Stimulated activated CD8-positive, alpha-beta memory T cell treated with anti-CD3 and anti-CD28 coated beads, Interleukin-15, amount 100 ng/mL, for 24 hours (primary cell): ENCODE measurements around the gene WDR54.

ENCODE experiments used
- DNase-seq: peaks from one replicate; pipeline ENCODE4 v3.0.0-alpha.2; 2020; ENCODE audit warnings: low read depth

Gene WDR54, protein sequence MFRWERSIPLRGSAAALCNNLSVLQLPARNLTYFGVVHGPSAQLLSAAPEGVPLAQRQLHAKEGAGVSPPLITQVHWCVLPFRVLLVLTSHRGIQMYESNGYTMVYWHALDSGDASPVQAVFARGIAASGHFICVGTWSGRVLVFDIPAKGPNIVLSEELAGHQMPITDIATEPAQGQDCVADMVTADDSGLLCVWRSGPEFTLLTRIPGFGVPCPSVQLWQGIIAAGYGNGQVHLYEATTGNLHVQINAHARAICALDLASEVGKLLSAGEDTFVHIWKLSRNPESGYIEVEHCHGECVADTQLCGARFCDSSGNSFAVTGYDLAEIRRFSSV

DNA sequence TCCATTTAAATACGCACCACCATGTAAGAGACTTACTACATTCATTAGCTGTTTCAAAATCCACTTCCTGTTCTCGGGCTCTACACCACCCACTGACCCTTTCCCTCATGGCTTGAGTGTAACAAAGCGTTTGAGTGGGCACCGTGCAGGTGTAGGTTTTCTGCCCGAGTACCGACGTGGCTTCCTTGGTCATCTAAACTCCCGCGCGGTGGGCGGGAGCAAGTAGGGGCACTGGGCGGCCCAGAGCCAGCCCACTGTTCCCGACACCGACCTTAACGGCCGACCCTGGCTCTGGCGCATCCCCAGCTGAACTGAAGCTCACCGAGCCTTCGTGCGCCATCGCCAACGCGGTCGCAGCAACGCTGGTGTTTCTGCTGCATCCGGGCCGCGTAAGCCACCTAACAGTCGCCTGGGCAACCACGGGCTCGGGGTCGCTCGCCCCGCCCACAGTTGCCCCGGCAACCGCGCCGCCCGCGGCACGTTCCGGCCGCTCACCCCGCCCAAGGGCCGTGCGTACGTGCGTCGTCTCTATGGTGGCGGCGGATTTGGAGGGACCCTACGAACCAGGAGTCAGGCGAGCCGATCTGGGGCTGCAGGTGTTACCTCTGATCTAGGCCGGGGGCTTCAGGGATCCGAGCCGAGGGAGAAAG, at the start of gene WDR54, which contains the start of gene C2orf81:
Gene WDR54 (plus strand): TSS at position 510 of the 650 bp plus-strand sequence. CDS start 424 bp downstream, outside the sequence.
Gene C2orf81 (minus strand): TSS at position 399 of the 650 bp plus-strand sequence. CDS start 59 bp downstream, at position 340.
- peak; percentile 94 for DNase-seq

DNA sequence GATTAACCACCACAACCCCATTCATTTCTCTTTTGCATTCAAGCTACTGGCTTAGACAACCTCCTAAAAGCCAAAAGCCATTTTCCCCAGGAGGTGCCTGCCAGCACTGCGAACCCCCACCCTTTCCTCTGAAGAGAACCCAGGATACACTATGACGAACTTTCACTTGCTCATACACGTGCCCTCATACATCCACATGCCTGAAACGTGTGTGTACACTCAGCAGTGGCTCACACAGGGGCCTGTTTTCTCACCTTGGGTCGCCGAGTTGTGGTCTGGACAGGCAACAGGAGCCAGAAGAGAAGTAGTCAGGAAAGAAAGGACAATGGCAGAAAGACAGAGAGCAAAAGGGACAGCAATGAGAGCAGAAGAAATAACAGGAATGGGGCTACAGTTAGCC, 48.9 kb upstream of the WDR54 start:
- no peak for DNase-seq

DNA sequence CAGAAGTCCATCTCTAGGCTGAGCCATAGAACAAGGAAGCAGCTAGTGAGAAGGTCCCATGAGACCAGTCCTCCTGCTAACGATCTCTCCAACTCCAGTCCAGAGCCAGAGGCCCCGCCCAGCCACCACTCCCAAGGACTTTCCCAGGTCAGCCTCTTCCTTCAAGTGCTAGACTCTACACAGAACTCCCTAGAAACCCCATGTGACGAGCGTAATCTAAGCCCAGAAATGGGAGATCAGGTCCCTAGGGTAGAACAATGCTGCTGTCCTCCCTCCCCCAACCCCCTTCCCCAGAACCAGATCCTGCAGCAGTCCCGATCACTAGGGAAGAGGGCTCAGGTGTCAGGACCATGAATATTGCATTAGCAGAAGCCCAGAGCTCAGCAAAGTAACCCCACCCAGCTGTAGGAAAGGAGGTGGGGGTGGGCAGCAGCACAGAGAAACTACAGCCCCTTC, 48.3 kb upstream of the WDR54 start:
- DNase-seq, result no peak

DNA sequence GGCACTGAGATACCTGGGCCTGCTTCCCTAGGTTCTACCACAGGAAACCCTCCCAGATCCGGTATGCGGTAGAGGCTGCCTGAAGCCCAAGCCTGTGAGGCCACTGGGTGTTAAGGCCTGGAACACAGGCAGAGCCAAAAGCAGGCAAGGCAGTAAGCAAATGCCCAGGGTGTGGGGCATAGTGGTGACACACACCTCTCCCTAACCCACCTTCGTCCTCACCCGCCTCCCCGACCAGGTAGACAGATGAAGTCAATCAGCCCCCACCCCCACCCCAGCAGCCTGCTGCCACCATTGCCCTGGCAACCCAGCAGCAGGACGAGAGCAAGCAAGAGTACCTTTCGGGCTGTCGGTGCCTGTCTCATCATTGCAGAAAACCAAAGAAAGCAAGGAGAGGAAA, 47.5 kb upstream of the WDR54 start:
- DNase-seq, result no peak

DNA sequence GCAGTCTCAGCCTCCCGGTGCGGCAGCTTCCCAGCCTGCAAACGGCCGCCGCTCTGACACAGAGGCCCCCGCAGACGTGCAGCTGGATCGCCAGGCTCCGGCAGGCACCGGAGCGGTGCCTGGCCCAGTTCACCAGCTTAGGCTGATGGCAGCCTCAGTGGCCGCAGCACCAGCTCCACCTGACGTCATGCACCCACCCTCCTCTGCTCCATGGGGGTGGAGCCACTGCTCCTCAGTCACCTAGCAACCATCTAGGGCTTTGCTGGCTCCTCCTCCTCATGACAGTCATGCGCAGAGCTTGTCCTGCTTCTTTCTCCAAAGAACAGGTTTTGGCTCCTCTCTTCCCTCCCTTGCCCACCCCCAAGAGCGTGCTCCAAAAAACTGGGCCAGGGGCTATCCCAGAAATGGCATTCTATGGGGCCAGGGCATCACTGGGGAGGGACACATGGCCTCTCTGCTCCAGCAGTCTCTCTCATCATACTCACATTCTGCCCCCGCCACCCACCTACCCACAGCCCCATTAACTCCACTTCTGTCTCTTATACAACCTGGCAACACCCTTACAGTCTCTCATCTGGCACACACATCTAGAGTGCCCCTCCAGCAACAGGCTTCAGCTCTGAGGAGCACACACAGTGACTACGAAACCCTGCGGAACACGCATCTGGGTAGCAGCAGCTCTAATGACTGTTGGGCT, 46.9 kb upstream of the WDR54 start:
- no peak for DNase-seq

DNA sequence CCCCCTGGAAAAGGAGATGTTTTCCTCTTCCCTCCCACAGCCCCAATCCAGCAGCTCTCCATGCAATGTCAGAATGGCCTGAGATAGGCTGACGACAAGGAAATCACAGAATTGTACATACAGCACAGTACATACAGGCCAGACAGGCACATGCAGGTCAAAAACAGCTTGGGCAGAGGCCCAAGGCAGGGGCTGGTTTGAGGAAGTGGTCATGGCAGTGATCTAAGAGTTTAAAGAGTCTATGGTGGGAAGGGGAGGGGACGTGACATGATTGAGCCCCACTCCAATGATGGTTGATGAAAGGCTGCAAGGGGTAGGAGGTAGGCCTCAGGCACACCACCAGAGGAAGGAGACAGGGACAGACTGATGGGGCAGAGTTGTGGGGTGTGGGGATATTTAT, 45.7 kb upstream of the WDR54 start:
- no peak for DNase-seq

DNA sequence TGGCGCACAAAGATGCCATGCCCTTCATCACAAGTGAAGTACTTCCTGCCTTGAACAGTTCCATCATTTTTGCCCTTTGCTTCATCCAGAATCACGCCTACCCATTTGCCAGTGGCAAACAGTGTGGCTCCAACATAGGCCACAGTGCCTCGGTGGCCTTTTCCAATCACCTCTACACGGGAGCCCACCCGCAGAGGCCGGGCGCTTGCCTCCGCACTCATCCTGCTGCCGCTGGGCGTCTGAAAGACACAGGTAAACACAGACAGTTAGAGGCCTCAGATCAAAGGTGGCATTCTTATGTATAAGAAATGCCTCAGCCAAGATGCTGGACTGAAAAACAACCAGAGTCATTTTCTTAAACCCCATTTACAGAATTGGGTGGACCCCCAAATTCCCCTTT, 43.5 kb upstream of the WDR54 start:
- DNase-seq, result no peak

DNA sequence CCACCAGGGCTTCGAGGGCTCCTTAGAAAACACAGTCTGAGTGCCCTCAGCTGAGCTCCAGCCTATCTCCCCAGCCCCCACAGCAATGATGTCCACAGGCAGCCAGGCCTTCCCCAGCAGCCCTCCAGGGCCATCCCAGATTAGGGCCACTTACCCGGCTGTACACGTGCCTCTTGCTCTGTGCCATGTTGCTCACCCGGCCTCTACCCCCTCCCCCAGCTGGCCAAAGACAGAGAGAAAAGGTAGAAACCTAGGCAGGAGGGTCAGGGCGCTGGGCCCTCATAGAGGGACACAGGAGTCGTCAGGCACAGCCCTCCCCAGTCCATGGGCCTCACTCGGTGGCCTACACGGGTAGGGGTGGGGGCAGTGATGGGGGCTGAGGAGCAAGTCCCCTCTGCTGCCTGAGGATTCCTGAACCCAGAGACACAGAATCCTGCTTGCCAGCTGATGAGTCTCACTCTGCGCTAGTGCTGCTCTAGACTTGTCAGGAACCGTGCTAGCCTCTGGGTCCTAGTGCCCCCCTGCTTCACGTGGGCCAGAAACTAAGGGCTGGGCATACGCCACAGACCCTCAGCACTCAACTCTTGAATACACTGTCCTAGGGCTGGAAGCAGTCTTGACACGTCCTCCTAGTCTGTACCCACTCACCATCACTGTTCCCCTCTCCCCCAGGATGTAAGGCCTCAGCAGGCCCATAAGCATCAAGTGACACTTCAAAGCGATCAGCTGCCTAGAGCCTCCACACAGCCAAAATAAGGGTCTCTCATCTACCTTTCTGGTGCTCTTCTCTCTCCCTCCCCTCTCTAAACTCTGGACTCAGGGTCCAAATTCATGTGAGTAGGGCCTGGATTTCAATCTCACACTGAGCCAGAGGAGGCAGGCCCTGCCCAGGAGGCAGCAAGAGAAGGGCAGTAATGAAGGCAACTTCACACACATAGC, 41.4 kb upstream of the WDR54 start, which contains the start of gene DCTN1:
Gene DCTN1 (minus strand): TSS at position 461 of the 939 bp plus-strand sequence. CDS start 274 bp downstream, at position 187.
- no peak for DNase-seq

DNA sequence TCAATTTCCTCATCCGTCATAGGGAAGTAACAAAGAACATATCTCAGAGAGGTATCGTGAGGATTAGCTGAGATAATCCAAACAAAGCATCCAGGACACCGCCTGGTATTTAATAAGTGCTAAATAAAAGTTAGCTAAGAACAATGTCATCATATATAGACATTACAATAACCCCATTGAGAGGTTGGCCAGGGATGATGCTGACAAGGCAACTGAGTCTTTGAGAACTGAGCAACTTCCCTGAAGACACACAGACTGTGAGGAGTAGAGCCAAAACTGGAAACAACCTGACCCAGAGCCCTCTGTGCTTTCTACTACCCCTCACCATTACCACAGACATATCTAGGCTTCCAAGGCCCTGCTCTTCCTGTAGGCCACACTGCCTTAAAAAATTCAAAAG, 39.8 kb upstream of the WDR54 start:
- DNase-seq, result no peak

DNA sequence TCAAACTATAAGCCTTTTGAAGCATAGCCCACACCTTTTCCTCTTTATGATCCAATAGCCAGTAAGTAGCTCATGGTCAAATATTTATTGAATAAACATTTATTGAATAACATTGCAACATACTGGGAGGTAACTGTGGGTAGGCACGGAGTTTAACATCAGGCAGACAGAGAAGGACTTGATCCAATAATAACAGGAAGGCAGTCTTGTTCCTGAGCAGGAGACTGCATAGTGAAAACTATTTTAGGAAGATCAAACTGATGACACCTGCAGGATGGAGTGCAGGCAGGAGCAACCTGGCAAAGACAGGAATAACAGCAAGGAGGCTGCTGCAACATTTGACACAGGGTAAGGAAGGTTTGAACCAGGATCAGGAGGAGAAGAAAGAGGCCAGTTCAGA, 38.3 kb upstream of the WDR54 start:
- no peak for DNase-seq

DNA sequence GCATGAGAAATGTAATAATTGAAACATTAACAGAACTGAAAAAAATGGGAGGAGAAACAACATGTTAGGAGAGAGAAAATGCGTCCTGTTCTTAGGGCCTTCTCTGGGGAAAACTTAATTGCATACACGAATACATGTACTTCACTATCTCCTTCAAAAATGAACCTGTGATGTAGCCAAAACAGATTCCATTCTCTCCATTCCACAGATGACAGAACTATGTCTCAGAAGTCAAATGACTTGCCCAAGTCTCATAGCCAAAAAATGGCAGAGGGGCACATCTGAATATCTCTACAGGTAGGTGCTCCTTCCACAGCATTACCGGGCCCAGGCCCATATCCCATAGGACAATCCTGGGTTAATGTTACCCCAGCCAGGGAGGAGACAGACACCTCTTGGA, 37.5 kb upstream of the WDR54 start:
- DNase-seq, result no peak

DNA sequence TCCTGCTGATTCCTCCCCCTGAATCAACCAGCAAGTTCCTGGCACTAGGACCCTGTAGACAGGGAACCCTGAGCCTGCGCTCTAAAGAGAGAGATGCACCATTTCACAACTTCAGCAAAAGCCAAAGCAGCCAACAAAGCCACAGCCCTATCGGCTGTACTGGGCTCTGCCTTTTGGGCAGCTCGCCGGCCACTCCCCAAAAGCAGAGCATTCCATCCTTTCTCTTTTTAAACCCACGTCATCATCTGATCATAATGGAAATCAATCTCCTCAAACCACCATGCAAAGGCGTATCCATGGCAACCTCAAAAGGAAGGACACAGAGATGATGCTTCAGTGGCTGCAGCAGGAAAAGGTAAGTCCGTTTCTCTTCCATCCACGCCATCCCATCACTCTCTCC, 36.1 kb upstream of the WDR54 start:
- no peak for DNase-seq

DNA sequence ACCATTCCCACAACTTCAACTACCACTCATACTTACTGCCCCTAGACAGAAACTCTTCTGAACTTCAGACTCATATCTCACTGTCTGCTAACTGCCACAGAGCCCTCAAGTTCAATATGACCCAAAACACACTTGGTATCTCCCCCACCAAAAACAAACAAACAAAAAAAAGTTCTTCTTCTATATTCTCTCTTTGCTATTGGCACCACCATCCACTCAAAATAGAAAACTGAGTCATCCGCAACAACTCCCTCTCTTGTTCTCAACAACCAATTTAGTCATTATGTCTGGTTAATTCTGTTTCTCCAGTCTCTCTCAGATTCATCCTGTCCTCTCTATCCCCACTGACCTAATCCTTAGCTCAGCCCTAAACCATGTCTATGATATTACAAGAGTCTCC, 34.2 kb upstream of the WDR54 start:
- DNase-seq, result no peak

DNA sequence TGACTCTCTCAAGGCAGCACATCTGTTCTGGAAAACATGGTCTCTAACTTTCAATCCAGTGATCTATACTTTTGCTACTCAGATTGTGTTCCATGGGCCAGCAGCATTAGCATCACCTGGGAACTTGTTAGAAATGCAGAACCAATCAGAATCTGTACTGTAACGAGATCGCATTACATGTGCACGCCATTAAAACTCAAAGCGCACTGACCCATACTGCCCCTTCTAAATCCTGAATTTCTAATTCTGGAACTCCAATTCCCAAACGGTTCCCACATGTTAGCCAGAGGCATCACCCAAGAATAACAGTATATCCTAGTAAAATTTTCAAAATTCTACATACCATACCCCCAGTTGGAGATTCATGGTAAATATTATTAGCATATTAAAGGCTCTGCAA, 30.9 kb upstream of the WDR54 start:
- DNase-seq, result no peak

DNA sequence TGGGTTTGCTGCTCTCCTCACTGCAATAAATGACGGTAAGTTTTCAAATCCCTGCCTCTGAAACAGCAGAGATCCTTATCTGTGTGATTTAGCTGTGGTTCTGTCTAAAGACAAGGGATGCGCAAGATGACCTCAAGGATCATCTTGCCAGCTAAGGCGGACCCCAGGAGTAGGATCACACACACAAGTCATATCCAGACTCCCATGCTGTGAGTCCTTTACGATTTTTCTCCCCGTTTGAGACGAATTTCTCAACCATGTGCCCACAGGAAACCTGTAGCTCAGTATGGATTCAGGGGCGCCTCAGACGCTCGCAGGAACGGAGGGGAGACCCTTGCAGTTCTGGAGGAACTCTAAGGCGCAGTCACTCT, 30.3 kb upstream of the WDR54 start:
- no peak for DNase-seq

DNA sequence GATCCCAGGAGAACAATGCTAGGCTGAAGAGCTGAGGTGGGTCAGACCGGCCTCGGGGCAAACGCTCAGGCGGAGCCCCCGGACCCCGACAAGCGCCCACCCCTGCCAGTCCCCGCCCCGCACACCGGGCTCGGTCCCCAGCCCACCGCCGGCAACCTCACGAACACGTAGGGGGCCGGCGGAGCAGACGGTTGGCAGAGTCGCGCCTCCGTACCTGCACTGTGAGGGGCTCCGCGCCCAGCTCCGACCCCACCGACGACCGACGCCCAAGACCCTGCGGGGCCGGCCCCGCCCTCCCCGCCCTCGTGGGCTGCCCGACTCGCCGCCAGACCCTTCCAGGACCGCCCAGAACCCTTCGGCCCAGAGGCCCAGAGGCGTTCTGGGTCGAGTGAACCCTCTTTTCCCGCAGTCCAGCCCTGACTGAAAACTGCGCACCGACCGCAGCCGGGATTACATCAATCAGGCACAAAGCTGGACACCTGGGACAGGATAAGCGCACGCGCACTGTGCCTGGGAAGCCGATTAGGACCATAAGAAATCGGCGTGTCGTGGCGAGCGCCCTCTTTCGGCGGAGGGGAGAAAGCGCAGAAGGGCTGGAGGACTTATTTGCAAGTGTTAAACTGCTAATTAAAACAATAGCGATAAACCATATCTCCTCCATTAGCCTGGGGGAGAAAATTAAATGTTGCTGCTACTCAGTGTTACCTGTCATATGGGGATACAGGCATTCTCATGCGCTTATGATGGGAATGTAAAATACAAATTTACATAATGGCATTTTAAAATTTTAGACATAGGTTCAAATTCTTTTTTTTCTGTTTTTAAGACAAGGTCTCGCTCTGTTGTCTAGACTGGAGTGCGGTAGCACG, 29.7 kb upstream of the WDR54 start:
- DNase-seq, result peak; percentile 91

DNA sequence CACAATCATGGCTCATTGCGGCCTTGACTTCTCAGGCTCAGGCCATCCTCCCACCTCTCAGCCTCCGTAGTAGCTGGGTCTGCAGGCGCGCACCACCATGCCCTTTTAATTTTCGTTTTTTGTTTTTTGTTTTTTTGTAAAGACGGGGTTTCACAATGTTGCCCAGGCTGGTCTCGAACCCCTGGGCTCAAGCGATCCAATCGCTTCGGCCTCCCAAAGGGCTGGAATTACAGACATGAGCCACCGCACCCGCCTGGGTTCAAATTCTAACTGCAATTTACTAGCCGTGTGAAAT, 29.1 kb upstream of the WDR54 start:
- no peak for DNase-seq

DNA sequence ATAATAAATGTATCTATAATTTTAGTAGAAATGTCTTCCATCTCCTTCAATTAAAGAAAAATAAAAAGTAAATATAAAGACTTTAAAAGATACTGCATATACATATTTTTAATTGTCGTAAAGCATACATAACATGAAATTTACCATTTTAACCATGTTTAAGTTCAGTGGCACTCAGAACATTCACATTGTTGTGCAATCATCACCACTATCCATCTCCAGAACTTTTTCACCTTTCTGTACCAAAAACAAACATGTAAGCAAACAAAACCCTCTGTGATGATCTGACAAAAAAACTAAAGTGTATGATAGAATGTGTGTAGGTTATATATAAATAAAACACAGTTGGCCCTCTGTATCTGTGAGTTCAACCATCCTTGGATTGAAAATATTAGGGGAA, 28.0 kb upstream of the WDR54 start:
- no peak for DNase-seq

DNA sequence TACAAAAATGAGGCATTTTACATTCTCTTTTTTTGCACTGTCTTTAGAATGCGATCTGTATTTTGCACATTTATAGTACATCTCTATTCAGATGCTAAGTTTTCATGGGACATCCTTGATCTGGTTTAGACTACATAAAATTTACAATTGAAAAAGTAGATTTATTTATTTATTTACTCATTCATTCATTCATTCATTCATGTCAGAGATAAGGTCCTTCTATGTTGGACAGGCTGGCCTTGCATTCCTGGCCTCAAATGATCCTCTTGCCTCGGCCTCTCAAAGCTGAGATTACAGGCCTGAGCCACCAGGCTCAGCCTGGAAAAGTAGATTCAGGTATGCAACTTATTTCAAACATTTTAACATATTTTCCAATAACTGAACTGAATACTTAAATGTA, 25.4 kb upstream of the WDR54 start:
- DNase-seq, result no peak

DNA sequence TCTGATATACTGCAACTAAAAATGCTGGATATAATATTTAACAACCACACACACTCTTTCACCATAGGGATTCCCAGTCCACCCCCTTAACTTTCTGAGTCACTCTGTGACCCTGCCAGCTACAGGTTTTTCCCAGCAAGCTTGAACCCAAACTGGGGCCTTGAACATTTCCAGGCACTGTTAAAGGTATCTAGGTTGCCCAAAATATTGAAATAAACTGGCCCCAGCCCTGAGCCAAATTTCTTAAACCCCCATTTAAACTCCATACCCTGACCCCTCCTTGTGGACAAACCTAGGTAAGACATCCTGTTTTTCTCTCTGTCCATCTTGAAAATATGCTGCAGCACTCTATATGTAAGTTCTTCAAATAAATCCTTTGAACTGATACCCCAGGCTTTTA, 21.7 kb upstream of the WDR54 start:
- DNase-seq, result no peak

DNA sequence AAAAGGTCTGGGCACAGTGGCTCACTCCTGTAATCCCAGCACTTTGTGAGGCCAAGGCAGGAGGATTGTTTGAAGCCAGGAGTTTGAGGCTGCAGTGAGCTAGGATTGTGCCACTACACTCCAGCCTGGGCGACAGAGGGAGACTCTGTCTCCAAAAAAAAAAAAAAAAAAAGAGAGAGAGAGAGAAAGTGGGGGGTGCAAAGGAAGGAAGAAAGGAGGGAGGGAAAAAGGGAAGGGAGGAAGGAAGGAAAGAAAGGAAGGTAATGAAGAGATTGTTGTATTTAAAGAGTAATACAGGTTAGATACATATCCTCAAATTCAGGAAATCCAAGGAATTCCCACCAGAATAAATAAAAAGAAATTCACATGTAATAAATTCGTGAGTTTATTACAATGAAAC, 19.6 kb upstream of the WDR54 start:
- no peak for DNase-seq
